HG03175 (cell line): ENCODE results near the gene PIK3CA.
A peak's percentile ranks its signal among the peaks of the same experiment; 100 is the strongest.
"Not testable (repeated sequence)": the region's sequence is repeated elsewhere in the genome, so short reads cannot be mapped to it uniquely, and the experiment has no call there.

Experiments
- ATAC-seq: cut with Tn5 transposase; IDR thresholded peaks from one replicate; pipeline ENCODE4 v1.9.1; 2021; ENCODE audit warnings: mild to moderate bottlenecking, moderate library complexity; ENCODE audit not compliant: unreplicated experiment

PIK3CA gene

GRCh38 chr3:179194931-179195330 lies 46.8 kb downstream of the PIK3CA start:
- ATAC-seq = no peak

GRCh38 chr3:179196098-179196497 lies 47.9 kb downstream of the PIK3CA start:
- peak; percentile 92 for ATAC-seq

- no peak for ATAC-seq
Measured at GRCh38 chr3:179196700-179197099, 48.5 kb downstream of the PIK3CA start.

- no peak for ATAC-seq
Measured at GRCh38 chr3:179200790-179201189, 52.6 kb downstream of the PIK3CA start.

GRCh38 chr3:179215550-179215949 lies 67.4 kb downstream of the PIK3CA start:
- not testable (repeated sequence) for ATAC-seq

- not testable (repeated sequence) for ATAC-seq
Measured at GRCh38 chr3:179218213-179218612, 70.1 kb downstream of the PIK3CA start.

- ATAC-seq = no peak
Measured at GRCh38 chr3:179223548-179223947, 75.4 kb downstream of the PIK3CA start.

GRCh38 chr3:179224584-179224983 lies 76.4 kb downstream of the PIK3CA start:
- no peak for ATAC-seq

GRCh38 chr3:179227349-179227748 lies 79.2 kb downstream of the PIK3CA start:
- ATAC-seq = no peak

GRCh38 chr3:179229177-179229576 lies 81.0 kb downstream of the PIK3CA start:
- peak; percentile 76 for ATAC-seq

GRCh38 chr3:179233043-179233442 lies 84.9 kb downstream of the PIK3CA start:
- ATAC-seq = no peak

GRCh38 chr3:179234199-179234598 lies 86.0 kb downstream of the PIK3CA start:
- no peak for ATAC-seq

GRCh38 chr3:179236669-179237301 lies 88.6 kb downstream of the PIK3CA start:
- peak; percentile 82 for ATAC-seq

- ATAC-seq = not testable (repeated sequence)
Measured at GRCh38 chr3:179240299-179240698, 92.1 kb downstream of the PIK3CA start.

GRCh38 chr3:179242859-179243258 lies 94.7 kb downstream of the PIK3CA start:
- ATAC-seq = not testable (repeated sequence)

GRCh38 chr3:179244878-179245277 lies 96.7 kb downstream of the PIK3CA start:
- ATAC-seq = no peak

GRCh38 chr3:179247289-179248015 lies 99.3 kb downstream of the PIK3CA start:
- ATAC-seq = no peak

GRCh38 chr3:179250803-179251476 lies 102.8 kb downstream of the PIK3CA start, which contains the start of gene KCNMB3:
KCNMB3 (minus strand) TSS chr3:179251114; CDS start chr3:179250990, 124 bp downstream.
- ATAC-seq = no peak

- ATAC-seq = no peak
Measured at GRCh38 chr3:179256813-179257212, 108.7 kb downstream of the PIK3CA start.

- ATAC-seq = not testable (repeated sequence)
Measured at GRCh38 chr3:179257742-179258141, 109.6 kb downstream of the PIK3CA start.

GRCh38 chr3:179258820-179259219 lies 110.7 kb downstream of the PIK3CA start:
- ATAC-seq = no peak
